Measurements from ENCODE around the gene P4HB. TPM values are rescaled to one million over a fixed set of nuclear protein-coding genes. Genes with fewer than 3 reads are reported as not detected.

The P4HB gene
- polyA plus RNA-seq, 1 of the 3 experiments (the other 2 are of a cell fraction): 165 TPM

DNA sequence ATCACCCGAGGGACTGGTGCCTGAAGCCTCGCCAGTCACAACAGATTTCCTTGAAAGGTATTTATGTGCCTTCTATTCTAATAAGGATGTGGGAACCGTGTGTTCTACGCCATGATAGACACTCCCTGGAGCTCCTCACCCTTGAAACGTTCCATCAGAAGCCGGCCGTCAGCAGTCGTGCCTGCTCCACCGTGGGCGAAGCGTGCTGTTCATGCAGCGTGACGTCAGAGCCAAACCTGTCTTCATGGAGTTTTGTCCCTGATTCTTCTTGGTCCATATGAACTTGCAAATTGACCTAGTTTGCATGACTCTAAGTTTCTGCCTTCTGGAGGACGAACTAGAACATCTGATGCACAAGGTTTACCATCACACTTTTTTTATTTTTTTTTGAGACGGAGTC lies 21.0 kb downstream of the P4HB start:
- H3K79me2 ChIP-seq (ENCODE audit: insufficient read depth): peaks cover under 1% of the 10 kb centered on the region; the same call in 1 of the 2 replicates
- no peak overlapping the region for H3K27ac ChIP-seq (ENCODE audit: low read depth in 2 of 2, low read length in 1 of 2)
- H3K27me3 ChIP-seq (ENCODE audit: insufficient read depth): no peaks in the 10 kb centered on the region
- no peaks in the 10 kb centered on the region for H3K9me2 ChIP-seq
- 85% methylated on average over 15 of the region's 15 CpGs for WGBS (ENCODE audit: low lambda C conversion rate)
- H3K4me2 ChIP-seq: no peak overlapping the region
- CTCF ChIA-PET: interaction anchor here (1.2 to 3.4 kb wide), 5 partner anchors 8 to 104 kb away, joined by 3 to 8 read pairs (median 4); no protein-coding TSS in a partner anchor
- TF ChIP-seq GABPA (IDR thresholded peaks at IDR 0.05; ENCODE audit: low read depth) (no peak), NFIC (IDR thresholded peaks at IDR 0.05; ENCODE audit: borderline replicate concordance) (no peak), RCOR1 (IDR thresholded peaks at IDR 0.05; ENCODE audit: low read length) (no peak), RXRA (IDR thresholded peaks at IDR 0.05; ENCODE audit: borderline replicate concordance, low read depth) (no peak), RAD21 (IDR thresholded peaks at IDR 0.05; ENCODE audit: low read length) (no peak), EP300 (IDR thresholded peaks at IDR 0.05; ENCODE audit: borderline replicate concordance in 1 of 2, low read depth in 1 of 2, low read length in 1 of 2) (no peak), RFX5 (IDR thresholded peaks at IDR 0.05; ENCODE audit: low read length) (no peak)
- TF ChIP-seq, protein P1, sequence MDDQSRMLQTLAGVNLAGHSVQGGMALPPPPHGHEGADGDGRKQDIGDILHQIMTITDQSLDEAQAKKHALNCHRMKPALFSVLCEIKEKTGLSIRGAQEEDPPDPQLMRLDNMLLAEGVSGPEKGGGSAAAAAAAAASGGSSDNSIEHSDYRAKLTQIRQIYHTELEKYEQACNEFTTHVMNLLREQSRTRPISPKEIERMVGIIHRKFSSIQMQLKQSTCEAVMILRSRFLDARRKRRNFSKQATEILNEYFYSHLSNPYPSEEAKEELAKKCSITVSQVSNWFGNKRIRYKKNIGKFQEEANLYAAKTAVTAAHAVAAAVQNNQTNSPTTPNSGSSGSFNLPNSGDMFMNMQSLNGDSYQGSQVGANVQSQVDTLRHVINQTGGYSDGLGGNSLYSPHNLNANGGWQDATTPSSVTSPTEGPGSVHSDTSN (IDR thresholded peaks at IDR 0.05): no peak
- TF ChIP-seq, protein P2, sequence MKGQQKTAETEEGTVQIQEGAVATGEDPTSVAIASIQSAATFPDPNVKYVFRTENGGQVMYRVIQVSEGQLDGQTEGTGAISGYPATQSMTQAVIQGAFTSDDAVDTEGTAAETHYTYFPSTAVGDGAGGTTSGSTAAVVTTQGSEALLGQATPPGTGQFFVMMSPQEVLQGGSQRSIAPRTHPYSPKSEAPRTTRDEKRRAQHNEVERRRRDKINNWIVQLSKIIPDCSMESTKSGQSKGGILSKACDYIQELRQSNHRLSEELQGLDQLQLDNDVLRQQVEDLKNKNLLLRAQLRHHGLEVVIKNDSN (IDR thresholded peaks at IDR 0.05; ENCODE audit: borderline replicate concordance, low read depth): no peak
- TF ChIP-seq, protein P3, sequence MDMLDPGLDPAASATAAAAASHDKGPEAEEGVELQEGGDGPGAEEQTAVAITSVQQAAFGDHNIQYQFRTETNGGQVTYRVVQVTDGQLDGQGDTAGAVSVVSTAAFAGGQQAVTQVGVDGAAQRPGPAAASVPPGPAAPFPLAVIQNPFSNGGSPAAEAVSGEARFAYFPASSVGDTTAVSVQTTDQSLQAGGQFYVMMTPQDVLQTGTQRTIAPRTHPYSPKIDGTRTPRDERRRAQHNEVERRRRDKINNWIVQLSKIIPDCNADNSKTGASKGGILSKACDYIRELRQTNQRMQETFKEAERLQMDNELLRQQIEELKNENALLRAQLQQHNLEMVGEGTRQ (IDR thresholded peaks at IDR 0.05; ENCODE audit: borderline replicate concordance, low read depth, low read length): no peak
- TF ChIP-seq, protein P4, sequence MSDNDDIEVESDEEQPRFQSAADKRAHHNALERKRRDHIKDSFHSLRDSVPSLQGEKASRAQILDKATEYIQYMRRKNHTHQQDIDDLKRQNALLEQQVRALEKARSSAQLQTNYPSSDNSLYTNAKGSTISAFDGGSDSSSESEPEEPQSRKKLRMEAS (IDR thresholded peaks at IDR 0.05; ENCODE audit: low read depth): no peak
- TF ChIP-seq, protein P5, sequence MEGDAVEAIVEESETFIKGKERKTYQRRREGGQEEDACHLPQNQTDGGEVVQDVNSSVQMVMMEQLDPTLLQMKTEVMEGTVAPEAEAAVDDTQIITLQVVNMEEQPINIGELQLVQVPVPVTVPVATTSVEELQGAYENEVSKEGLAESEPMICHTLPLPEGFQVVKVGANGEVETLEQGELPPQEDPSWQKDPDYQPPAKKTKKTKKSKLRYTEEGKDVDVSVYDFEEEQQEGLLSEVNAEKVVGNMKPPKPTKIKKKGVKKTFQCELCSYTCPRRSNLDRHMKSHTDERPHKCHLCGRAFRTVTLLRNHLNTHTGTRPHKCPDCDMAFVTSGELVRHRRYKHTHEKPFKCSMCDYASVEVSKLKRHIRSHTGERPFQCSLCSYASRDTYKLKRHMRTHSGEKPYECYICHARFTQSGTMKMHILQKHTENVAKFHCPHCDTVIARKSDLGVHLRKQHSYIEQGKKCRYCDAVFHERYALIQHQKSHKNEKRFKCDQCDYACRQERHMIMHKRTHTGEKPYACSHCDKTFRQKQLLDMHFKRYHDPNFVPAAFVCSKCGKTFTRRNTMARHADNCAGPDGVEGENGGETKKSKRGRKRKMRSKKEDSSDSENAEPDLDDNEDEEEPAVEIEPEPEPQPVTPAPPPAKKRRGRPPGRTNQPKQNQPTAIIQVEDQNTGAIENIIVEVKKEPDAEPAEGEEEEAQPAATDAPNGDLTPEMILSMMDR (IDR thresholded peaks at IDR 0.05): no peak
- TF ChIP-seq, protein P6, sequence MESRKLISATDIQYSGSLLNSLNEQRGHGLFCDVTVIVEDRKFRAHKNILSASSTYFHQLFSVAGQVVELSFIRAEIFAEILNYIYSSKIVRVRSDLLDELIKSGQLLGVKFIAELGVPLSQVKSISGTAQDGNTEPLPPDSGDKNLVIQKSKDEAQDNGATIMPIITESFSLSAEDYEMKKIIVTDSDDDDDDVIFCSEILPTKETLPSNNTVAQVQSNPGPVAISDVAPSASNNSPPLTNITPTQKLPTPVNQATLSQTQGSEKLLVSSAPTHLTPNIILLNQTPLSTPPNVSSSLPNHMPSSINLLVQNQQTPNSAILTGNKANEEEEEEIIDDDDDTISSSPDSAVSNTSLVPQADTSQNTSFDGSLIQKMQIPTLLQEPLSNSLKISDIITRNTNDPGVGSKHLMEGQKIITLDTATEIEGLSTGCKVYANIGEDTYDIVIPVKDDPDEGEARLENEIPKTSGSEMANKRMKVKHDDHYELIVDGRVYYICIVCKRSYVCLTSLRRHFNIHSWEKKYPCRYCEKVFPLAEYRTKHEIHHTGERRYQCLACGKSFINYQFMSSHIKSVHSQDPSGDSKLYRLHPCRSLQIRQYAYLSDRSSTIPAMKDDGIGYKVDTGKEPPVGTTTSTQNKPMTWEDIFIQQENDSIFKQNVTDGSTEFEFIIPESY (IDR thresholded peaks at IDR 0.05; ENCODE audit: borderline replicate concordance, low read depth): no peak
- no peak overlapping the region for H3K9ac ChIP-seq
- no peak for DNase-seq
- no peaks in the 10 kb centered on the region; the same call in 1 of the 2 replicates for H4K20me1 ChIP-seq (ENCODE audit: insufficient read depth)
- H2AFZ ChIP-seq (ENCODE audit: low read depth): no peak overlapping the region
- no peak overlapping the region for H3K4me3 ChIP-seq (ENCODE audit: low read depth in 2 of 2, low read length in 1 of 2)
- POLR2A ChIA-PET: no interaction called here
- H3F3A ChIP-seq (replicated peaks; ENCODE audit: insufficient read depth): peaks cover 18% of the 10 kb centered on the region
- no peaks in the 10 kb centered on the region for H3K9me3 ChIP-seq
- peaks cover 0 to 4% of the 10 kb centered on the region in 2 experiments; a peak in 1 of 4 replicates for H3K4me1 ChIP-seq (ENCODE audit: control insufficient read depth in 1 of 2, insufficient read depth in 2 of 2, low read depth in 1 of 2, low read length in 1 of 2)
- peaks cover 2 to 17% of the 10 kb centered on the region in 2 experiments for H3K36me3 ChIP-seq (replicated peaks in 1 of 2; ENCODE audit: control insufficient read depth in 1 of 2, insufficient read depth in 2 of 2, low read length in 1 of 2)

Measured in SK-N-SH (cell line).